HUES6 (cell line): ENCODE results near the gene ZFP91.

ENCODE experiments used
- H3K27ac ChIP-seq: 2 replicates; pipeline ENCODE4 v1.7.0; 2013; ENCODE audit warnings: low read depth, mild to moderate bottlenecking, low read length, inconsistent platforms
- H3K27me3 ChIP-seq: 2 replicates; pipeline ENCODE4 v1.6.1; 2013; ENCODE audit warnings: low read length; ENCODE audit not compliant: control insufficient read depth, insufficient read depth
- H3K36me3 ChIP-seq: 2 replicates; pipeline ENCODE4 v1.6.1; 2013; ENCODE audit warnings: low read length; ENCODE audit not compliant: control insufficient read depth, insufficient read depth
- H3K4me1 ChIP-seq: 2 replicates; pipeline ENCODE4 v1.6.1; 2013; ENCODE audit warnings: low read length; ENCODE audit not compliant: control insufficient read depth, insufficient read depth
- H3K4me3 ChIP-seq: 2 replicates; pipeline ENCODE4 v1.5.1; 2013; ENCODE audit warnings: low read depth, low read length
- H3K9ac ChIP-seq: one replicate; pipeline ENCODE4 v1.6.1; 2013; ENCODE audit warnings: mild to moderate bottlenecking, low read length
- H3K9me3 ChIP-seq: 2 replicates; pipeline ENCODE4 v1.6.1; 2013; ENCODE audit warnings: low read depth, low read length; ENCODE audit not compliant: control insufficient read depth, insufficient read depth

Gene ZFP91

DNA sequence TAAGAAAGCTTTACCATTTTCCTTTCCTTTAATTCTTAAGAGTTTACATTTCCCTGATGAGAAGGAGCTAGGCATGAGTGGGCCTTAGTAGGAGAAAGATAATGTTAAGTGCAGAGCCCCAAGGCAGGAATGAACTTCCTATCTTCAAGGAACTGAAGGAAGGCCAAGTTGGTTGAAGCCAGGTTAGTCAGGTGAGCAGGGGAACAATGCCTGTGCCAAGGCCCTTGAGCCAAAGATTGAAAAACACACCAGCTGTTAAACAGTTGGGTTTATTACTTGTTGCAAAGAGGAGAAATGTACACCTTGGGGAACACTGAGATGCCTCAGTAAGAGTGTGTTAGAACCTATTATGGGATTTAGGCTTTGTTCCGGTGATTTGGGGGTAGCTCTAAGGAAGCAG is 53.6 kb downstream of the ZFP91 start:
- Histone ChIP-seq H3K9ac (no peak overlapping the region), H3K27ac (no peak overlapping the region), H3K9me3 (no peaks in the 10 kb centered on the region), H3K36me3 (no peaks in the 10 kb centered on the region), H3K4me3 (no peak overlapping the region), H3K4me1 (no peaks in the 10 kb centered on the region), H3K27me3 (no peaks in the 10 kb centered on the region)

DNA sequence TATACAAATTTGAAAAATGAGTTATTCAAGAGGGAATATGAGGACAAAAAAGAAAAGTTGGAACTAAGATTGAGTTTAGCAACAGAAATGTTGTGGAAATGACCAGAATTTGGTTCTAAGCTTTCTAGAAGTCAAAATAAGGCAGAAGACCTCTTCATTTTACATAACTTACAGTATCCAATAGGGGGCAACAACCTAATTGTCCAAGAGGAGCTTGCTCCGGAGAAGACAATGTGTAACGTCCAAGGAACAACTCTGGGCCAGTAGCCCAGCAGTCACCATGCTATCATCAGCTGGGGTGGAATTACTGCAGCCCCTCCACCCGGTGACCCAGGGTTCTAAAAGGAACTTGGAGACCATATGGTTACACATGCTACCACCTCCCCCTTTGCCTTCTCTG is 57.7 kb downstream of the ZFP91 start:
- Histone ChIP-seq H3K27ac (no peak overlapping the region), H3K4me3 (no peak overlapping the region), H3K9ac (no peak overlapping the region), H3K9me3 (no peaks in the 10 kb centered on the region), H3K36me3 (no peaks in the 10 kb centered on the region), H3K27me3 (no peaks in the 10 kb centered on the region), H3K4me1 (no peaks in the 10 kb centered on the region)

DNA sequence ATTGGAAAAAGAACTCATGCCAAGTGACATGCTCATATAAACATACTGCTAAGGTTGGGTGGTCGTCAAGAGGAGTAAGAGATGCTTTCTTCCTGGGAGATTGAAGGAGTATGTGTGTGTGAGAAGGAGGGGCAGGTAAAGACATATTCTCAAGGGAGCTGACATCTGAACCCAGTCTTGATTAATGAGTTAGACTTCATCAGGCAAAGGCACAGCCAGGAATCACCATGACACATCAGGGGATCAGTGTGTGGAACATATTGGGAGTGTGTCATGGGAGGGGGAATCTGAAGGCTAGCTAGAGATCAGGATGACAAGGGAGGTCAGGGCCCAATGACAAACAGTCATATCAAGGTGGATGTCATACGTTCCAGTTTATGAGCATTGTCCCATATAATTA is 58.5 kb downstream of the ZFP91 start:
- Histone ChIP-seq H3K4me3 (no peak overlapping the region), H3K36me3 (no peaks in the 10 kb centered on the region), H3K27me3 (no peaks in the 10 kb centered on the region), H3K4me1 (no peaks in the 10 kb centered on the region), H3K9ac (no peak overlapping the region), H3K27ac (no peak overlapping the region), H3K9me3 (no peaks in the 10 kb centered on the region)

DNA sequence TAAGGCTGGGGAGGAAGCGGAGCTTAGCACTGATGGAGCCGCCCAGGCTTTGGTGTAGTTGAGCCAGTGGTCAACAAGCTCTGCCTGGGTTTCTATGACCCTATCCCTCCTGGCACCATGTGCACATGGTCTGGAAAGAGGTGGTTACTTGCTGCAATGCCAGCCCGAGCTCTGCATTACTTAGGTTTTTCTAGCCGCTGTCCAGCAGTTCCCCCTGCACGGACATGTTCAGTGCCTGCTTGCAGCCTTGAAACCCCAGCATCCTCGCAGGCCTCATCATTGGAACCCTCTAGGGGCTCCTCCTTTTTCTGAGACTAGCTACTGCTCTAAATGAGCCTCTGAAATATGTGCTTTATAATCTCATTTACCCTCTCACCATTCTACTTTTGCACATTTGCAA is 60.2 kb downstream of the ZFP91 start:
- Histone ChIP-seq H3K9ac (no peak overlapping the region), H3K4me3 (no peak overlapping the region), H3K36me3 (no peaks in the 10 kb centered on the region), H3K27ac (no peak overlapping the region), H3K27me3 (no peaks in the 10 kb centered on the region), H3K9me3 (no peaks in the 10 kb centered on the region), H3K4me1 (no peaks in the 10 kb centered on the region)

DNA sequence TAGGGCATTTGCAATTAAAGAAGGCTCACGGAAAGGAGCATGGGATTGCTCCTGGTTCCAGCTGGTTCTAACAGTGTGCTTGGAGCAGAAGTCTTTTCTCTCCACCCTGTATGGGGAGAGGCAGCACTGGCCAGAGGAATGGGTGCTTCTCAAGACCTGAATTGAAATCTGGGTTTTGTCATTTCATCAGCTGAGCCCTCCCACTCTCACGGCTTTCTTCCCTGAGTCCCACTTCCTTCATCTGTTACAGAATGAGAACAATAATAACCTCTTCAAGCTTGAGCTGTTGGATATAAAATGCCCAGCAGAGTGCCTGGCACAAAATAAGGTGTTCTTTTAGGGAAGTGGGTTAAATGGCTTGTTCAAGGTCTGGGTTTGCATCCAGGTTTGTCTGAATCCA is 60.8 kb downstream of the ZFP91 start:
- Histone ChIP-seq H3K27ac (no peak overlapping the region), H3K27me3 (no peaks in the 10 kb centered on the region), H3K9me3 (no peaks in the 10 kb centered on the region), H3K36me3 (no peaks in the 10 kb centered on the region), H3K4me1 (no peaks in the 10 kb centered on the region), H3K9ac (no peak overlapping the region), H3K4me3 (no peak overlapping the region)

DNA sequence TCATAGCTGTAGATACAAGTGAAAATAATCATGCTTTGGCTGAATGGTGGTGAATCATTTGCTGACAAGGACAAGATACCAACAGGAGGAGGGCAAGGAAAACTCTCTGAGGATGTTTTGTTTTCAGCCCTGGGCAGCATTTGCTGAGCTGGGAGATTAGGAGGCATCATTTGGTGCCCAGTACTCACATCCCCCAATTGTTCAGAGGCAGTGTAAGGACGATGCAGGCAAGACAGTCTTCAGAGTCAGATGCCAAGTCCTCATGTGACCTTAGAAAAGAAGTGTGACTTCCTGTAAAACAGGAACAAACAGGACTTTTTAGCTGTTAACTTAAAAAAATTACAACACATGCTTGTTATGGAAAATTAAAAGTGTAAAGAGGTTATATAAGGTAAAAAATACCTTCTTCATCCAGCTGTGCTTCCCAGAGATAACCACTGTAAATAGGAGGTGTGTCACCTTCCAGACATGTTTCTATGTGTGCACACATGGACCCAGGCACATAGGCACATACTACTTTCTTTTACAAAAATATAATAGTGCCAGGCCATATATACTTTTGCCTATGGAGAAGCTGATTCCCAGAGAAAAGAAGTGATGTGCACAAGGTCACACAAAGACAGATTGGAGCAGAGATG is 61.6 kb downstream of the ZFP91 start:
- Histone ChIP-seq H3K4me3 (no peak overlapping the region), H3K36me3 (no peaks in the 10 kb centered on the region), H3K27ac (no peak overlapping the region), H3K9me3 (peaks cover 3% of the 10 kb centered on the region), H3K27me3 (no peaks in the 10 kb centered on the region), H3K4me1 (no peaks in the 10 kb centered on the region), H3K9ac (no peak overlapping the region)

DNA sequence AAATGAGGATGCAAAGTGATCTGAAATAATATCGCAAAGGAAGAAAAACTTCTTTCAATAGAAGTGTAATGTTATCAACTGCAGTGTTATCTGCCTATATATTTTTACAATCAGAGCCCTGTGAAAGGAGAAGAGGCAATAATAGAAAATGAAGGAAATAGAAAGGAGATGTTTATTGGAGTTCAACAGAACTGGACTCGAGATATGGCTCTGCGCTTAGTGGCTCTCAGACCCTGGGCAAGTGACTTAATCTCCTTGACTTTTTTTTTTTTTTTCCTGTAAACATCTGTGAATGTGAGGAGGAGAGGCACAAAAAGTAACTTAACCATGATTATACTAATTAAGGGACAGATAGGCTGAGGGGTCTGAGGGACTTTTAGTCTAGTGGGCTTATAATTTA is 62.5 kb downstream of the ZFP91 start:
- Histone ChIP-seq H3K4me1 (no peaks in the 10 kb centered on the region), H3K36me3 (no peaks in the 10 kb centered on the region), H3K9ac (no peak overlapping the region), H3K27me3 (no peaks in the 10 kb centered on the region), H3K4me3 (no peak overlapping the region), H3K27ac (no peak overlapping the region), H3K9me3 (peaks cover 12% of the 10 kb centered on the region)

DNA sequence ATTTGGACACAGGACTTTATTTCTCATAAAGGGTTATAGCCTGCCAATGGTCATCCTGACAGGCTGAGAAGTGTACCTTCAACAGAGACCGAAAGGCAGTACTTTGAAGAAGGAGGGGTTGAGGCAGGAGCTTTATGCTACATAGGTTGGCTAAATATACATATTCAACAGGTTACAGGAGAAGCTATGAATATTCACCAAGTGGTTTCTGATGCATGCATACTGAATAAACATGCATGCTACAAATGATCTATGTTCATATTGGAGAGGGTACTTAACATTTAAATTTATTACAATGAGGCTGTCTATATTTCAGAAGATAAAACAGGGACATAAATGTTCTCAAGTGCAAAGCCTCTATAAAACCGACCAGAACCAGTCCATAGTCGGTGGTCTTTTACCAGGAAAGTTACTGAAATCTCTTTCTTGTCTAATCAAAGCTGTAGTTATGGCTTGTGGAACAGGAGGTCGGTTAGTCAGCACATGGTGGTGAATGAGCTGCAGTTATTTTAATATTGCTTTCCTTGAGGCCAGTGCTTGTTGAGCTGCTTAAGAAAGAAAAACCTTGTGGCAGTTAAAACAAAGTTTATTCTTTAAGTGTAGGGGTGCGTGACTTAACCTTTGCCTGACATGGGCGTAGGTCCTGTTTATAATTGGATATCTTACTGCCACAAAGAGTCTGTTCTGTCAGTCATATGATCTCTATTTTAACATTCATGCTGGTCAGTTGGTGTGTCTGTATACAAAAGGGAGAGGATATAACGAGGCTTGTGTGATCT is 63.1 kb downstream of the ZFP91 start:
- H3K27ac ChIP-seq = no peak overlapping the region
- no peaks in the 10 kb centered on the region for H3K36me3 ChIP-seq
- no peaks in the 10 kb centered on the region for H3K27me3 ChIP-seq
- no peak overlapping the region for H3K4me3 ChIP-seq
- no peak overlapping the region for H3K9ac ChIP-seq
- peaks cover 17% of the 10 kb centered on the region for H3K9me3 ChIP-seq
- no peaks in the 10 kb centered on the region for H3K4me1 ChIP-seq

DNA sequence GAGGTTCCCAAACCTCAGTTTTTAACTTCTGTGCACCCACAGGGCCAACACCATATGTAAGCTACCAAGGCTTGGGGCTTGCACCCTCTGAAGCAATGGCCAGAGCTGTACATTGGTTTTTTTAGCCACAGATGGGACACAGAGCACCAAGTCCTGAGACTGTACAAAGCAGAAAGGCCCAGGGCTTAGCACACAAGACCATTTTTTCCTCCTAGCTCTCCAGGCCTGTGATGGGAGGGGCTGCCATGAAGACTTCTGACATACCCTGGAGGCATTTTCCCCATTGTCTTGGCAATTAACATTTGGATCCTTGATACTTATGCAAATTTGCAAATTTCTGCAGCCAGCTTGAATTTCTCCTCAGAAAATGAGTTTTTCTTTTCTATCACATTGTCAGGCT is 67.0 kb downstream of the ZFP91 start:
- H3K36me3 ChIP-seq = no peaks in the 10 kb centered on the region
- H3K4me3 ChIP-seq = no peak overlapping the region
- H3K4me1 ChIP-seq = no peaks in the 10 kb centered on the region
- no peaks in the 10 kb centered on the region for H3K27me3 ChIP-seq
- H3K9ac ChIP-seq = no peak overlapping the region
- H3K9me3 ChIP-seq = peaks cover 21% of the 10 kb centered on the region
- no peak overlapping the region for H3K27ac ChIP-seq

DNA sequence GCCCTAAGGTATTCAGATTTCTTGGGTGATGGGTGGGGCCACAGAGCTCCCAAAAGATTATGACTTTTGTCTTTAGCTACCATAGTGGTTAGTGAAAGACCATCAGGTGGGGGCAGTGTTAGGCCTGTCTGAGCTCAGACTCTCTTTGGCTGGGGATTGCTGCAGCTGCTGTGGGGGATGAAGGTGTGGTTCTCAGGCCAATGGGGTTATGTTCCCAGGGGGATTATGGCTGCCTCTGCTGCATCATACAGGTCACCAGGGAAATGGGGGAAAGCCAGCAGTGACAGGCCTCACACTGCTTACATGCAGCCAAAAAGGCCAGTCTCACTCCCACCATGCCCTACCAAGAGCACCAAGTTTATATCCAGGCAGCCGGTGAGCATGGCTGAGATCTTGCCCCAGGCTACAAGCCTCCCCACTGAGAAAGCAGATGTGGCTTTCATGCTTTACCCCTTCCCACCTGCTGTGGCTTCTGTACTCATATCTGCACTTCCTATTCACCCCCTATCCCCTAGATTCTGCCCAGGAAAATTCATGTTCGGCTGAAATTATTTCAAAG is 68.4 kb downstream of the ZFP91 start:
- Histone ChIP-seq H3K9ac (no peak overlapping the region), H3K36me3 (no peaks in the 10 kb centered on the region), H3K4me1 (no peaks in the 10 kb centered on the region), H3K4me3 (no peak overlapping the region), H3K9me3 (peaks cover 21% of the 10 kb centered on the region), H3K27ac (no peak overlapping the region), H3K27me3 (no peaks in the 10 kb centered on the region)

DNA sequence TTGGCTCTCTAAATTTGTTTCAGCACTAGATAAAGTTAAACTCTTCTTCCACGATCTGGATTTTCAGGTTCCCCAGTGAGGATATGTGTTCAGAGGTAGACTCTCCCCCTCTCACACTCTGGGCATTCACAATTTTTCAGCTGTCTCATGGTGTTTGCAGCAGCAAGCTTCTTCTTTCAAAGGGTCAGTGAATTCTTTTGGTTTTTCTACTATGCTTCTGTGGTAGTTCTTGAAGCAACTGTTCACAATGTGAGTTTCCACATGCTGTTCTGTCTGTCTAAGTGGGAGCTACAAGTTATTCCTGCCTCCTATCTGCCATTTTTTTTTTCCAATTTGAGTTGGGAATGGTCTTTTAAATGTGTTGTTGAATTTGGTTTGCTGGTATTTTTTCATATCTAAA is 69.0 kb downstream of the ZFP91 start:
- H3K27ac ChIP-seq = no peak overlapping the region
- H3K36me3 ChIP-seq = no peaks in the 10 kb centered on the region
- H3K9ac ChIP-seq = no peak overlapping the region
- peaks cover 4% of the 10 kb centered on the region for H3K4me1 ChIP-seq
- peaks cover 21% of the 10 kb centered on the region for H3K9me3 ChIP-seq
- no peaks in the 10 kb centered on the region for H3K27me3 ChIP-seq
- no peak overlapping the region for H3K4me3 ChIP-seq
